Heart left ventricle (tissue), 16 donors: ENCODE data around the gene ANKH. TPM values are rescaled to one million over a fixed set of nuclear protein-coding genes. Genes with fewer than 3 reads are reported as not detected.

Experiments
- ATAC-seq, 4 donors: fragments of 200-7000 bp; cut with Tn5 transposase; one replicate each; pipeline ENCODE4 v1.9.1; 2020 to 2022; ENCODE audit warnings: moderate library complexity in 4 of 4, mild to moderate bottlenecking in 3 of 4, moderate number of reproducible peaks in 1 of 4
- DNase-seq, 5 donors: peaks; one replicate each; pipeline ENCODE4 v3.0.0-alpha.2; 2020
- H3K27ac ChIP-seq, 12 donors: fragments of 200-600 bp; sonication (generic) in 4 of 12; one replicate each; pipeline versions ENCODE4 v1.5.0 to v1.8.0; 2016 to 2022; ENCODE audit warnings: mild to moderate bottlenecking in 2 of 12
- H3K27me3 ChIP-seq, 9 donors: fragments of 200-600 bp; sonication (generic) in 2 of 9; one replicate each; pipeline versions ENCODE4 v1.5.1 to v1.8.0; 2016 to 2022; ENCODE audit warnings: mild to moderate bottlenecking in 3 of 9
- H3K36me3 ChIP-seq, 9 donors: fragments of 200-600 bp; sonication (generic) in 2 of 9; one replicate each; pipeline versions ENCODE4 v1.5.0 to v1.8.0; 2018 to 2022; ENCODE audit warnings: mild to moderate bottlenecking in 2 of 9
- H3K4me1 ChIP-seq, 12 donors: fragments of 200-600 bp; sonication (generic) in 4 of 12; one replicate each; pipeline versions ENCODE4 v1.5.0 to v1.8.0; 2016 to 2022; ENCODE audit warnings: mild to moderate bottlenecking in 3 of 12
- H3K4me3 ChIP-seq, 12 donors: fragments of 200-600 bp; sonication (generic) in 4 of 12; one replicate each; pipeline versions ENCODE4 v1.5.0 to v1.8.0; 2017 to 2022; ENCODE audit warnings: mild to moderate bottlenecking in 9 of 12, moderate library complexity in 4 of 12
- H3K9me3 ChIP-seq, 12 donors: fragments of 200-600 bp; sonication (generic) in 4 of 12; one replicate each; pipeline versions ENCODE4 v1.5.0 to v1.8.0; 2016 to 2022; ENCODE audit warnings: mild to moderate bottlenecking in 1 of 12
- POLR2A ChIP-seq, 2 donors: fragments of 450-650 bp; IDR thresholded peaks; one replicate each; pipeline ENCODE4 v1.6.1; 2017; ENCODE audit warnings: antibody characterized with exemption in 2 of 2, mild to moderate bottlenecking in 2 of 2, moderate library complexity in 2 of 2
- WGBS, 4 donors: extraction: QIAGEN DNeasy Blood & Tissue Kit in 2 of 4; methylation state at CpG; one replicate each; pipeline versions ENCODE4 v1.1.5 to v1.1.7; 2013 to 2018; 5-methylcytosine and 5-hydroxymethylcytosine counted together
- intact Hi-C, 10 donors: fragments of 100-400 bp; cut with DNase I; formaldehyde crosslinking; loops; one replicate each; pipeline versions ENCODE4 v1.11.1 to v1.14.2; 2022
- polyA plus RNA-seq, 2 donors: library from polyadenylated mRNA; stranded (reverse); fragments of 200-250 nt; gene quantifications; one replicate each; pipeline ENCODE4 v1.2.3, GENCODE V29; 2013
- total RNA-seq, 9 donors: library from RNA; depleted of rRNA in 2 of 9; stranded (reverse); fragments of >200 nt in 2 of 9; fragmentation: NEBNext Ultra II Directional in 3 of 9; extraction: Animal tissue kit (Norgen Biotek cat#: 25700) in 3 of 9; gene quantifications; one replicate each; pipeline versions ENCODE4 v1.1.0 to v1.2.4, GENCODE V29; 2016 to 2023
- TF ChIP-seq, protein P1 (sequence below), 12 donors: fragments of 200-600 bp; sonication (generic) in 4 of 12; IDR thresholded peaks; one replicate each; pipeline versions ENCODE4 v1.5.0 to v1.8.0; 2018 to 2022; ENCODE audit warnings: antibody characterized with exemption in 12 of 12, mild to moderate bottlenecking in 5 of 12
- donor health status: ischemic (EF 13 %, LVEDD 7.1; RV severe dilation, severe dysfunction).
- donor health status: healthy with polysubstance abuse.
- donor health status: DM: no; HTN: yes; CAD: no.
- donor health status: DM: no; HTN: no; CAD: no.
- donor health status: ischemic (EF 25% LVEDD 6.9; RV normal size, moderate dysfunction).
- donor health status: ischemic (EF 25% LVEDD 5.7; RV mildly dilated, moderate dysfunction).
- donor health status: healthy.
- donor health status: DM: yes; HTN: yes; CAD: no.
- donor health status: ischemic (EF 35%, LVEDD 5.7; RV mildly dilated, moderate dysfunction).
- donor health status: nonischemic (EF 11% LVEDD 7.7; RV severe dilation, severe dysfunction).
- donor health status: DM: yes; HTN: yes; CAD: no.
- donor health status: PGD.
- donor health status: ischemic (EF 29% LVEDD 5.4; RV normal size, mild dysfunction).
- donor health status: nonischemic (EF 23%, LVEDD 6.1; RV moderate dilation, normal function).

The ANKH gene
- total and polyA plus RNA-seq, 11 donors, result 54.1 to 260 (median 168) TPM

DNA sequence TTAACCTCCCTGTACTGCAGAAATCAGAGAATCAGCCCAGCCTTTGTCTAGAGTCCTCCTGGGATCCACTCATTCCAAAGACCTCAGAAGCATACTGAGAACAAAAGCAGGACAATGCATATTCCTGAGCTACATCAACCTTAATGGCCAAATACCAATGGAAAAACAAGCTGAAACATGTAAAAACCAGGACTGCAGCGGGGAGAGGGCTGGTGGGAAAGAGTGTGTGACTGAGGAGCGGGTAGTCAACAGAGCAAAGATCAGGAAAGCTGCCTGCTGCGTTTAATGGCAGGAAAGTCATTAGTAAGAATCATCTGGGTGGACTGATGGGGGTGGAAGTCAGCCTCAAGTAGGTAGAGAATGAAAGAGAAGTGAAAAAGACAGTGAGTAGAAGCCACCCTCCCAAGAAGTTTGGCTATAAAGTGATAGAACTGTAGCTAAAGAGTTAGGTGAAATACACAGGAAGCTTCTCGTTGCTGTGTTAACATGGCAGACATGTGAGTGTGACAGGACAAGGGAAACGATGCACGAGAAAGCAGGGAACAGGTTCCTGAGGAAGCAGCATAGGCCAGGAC, 119.0 kb downstream of the ANKH start:
- Histone ChIP-seq H3K4me1 (peaks cover 0 to 25% (median 6%) of the 10 kb centered on the region in 12 donors), H3K36me3 (peaks cover 0 to 95% (median 69%) of the 10 kb centered on the region in 9 donors), H3K9me3 (no peaks in the 10 kb centered on the region), H3K4me3 (no peak overlapping the region), H3K27ac (peak overlapping the region in 10 of 12 donors; percentile 21 to 88 (median 66)), H3K27me3 (no peaks in the 10 kb centered on the region)
- WGBS, 4 donors, result 64 to 69% (median 67%) methylated on average over 6 of the region's 6 CpGs
- intact Hi-C loops, result loop anchor here in 1 of 10 donors (5.0 kb wide), 1 partner anchor 120 kb away; the partner anchor contains the start of gene ANKH
- peak in 1 of 4 donors; percentile 7 for ATAC-seq
- no peak for DNase-seq
- no peak for TF ChIP-seq POLR2A (IDR thresholded peaks at IDR 0.05)
- TF ChIP-seq, protein P1, sequence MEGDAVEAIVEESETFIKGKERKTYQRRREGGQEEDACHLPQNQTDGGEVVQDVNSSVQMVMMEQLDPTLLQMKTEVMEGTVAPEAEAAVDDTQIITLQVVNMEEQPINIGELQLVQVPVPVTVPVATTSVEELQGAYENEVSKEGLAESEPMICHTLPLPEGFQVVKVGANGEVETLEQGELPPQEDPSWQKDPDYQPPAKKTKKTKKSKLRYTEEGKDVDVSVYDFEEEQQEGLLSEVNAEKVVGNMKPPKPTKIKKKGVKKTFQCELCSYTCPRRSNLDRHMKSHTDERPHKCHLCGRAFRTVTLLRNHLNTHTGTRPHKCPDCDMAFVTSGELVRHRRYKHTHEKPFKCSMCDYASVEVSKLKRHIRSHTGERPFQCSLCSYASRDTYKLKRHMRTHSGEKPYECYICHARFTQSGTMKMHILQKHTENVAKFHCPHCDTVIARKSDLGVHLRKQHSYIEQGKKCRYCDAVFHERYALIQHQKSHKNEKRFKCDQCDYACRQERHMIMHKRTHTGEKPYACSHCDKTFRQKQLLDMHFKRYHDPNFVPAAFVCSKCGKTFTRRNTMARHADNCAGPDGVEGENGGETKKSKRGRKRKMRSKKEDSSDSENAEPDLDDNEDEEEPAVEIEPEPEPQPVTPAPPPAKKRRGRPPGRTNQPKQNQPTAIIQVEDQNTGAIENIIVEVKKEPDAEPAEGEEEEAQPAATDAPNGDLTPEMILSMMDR (IDR thresholded peaks at IDR 0.05), result no peak

DNA sequence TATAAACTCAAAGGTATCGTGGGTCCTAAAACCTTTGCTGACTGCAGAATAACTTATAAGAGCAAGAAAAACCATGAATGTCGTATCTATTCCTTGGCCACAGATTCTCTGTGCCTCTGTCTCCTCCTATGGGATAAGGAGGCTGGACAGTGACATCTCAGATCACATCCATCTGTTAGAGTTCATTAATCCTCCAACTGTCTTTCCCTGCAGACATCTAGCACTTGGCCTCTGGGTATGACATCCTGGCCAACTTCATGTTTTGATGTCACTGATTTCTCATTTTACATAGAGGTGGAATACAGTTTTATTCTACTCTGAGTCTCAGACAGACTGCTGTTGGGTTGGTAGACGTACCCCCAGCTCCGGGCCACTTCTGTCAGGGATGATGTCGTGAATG, 120.9 kb downstream of the ANKH start:
- Histone ChIP-seq H3K36me3 (peaks cover 0 to 99% (median 77%) of the 10 kb centered on the region in 9 donors), H3K27me3 (no peaks in the 10 kb centered on the region), H3K4me1 (peaks cover 0 to 25% (median 5%) of the 10 kb centered on the region in 12 donors), H3K9me3 (no peaks in the 10 kb centered on the region), H3K27ac (no peak overlapping the region), H3K4me3 (no peak overlapping the region)
- ATAC-seq (no peak), DNase-seq (no peak)
- WGBS, 4 donors, result 85 to 95% (median 92%) methylated on average over 5 of the region's 5 CpGs
- no peak for TF ChIP-seq POLR2A (IDR thresholded peaks at IDR 0.05)
- TF ChIP-seq, protein P1 (IDR thresholded peaks at IDR 0.05), result no peak
- intact Hi-C loops, result loop anchor here in 1 of 10 donors (5.0 kb wide), 1 partner anchor 122 kb away; the partner anchor contains the start of gene ANKH

DNA sequence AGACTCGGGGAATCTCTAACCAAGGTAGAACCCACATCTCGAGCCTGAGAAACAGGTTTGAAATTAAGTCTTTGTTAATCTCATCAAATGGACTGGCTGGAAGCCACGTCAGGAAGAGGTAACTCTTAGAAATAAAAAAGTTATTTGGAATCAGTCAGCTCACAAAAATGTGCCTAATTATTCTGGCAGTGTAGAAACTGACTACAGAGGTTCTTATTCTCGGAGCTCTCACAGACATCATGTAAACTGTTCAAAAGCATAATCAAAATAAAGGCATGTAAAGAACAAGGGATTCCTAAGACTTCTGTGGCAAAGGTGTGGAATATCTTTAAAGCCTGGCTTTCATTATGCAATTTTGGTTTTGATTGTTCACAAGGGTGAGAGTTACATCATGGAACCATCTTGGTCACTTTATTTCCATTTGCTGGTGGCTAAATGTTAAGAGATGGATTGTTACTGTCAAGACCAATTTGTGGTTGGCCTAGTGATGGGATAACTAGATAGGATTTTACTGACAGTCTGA, 121.9 kb downstream of the ANKH start:
- intact Hi-C loops, result loop anchor here in 3 of 10 donors (5.0 to 10.0 kb wide), 3 partner anchors 105 to 125 kb away; partner anchors contain the start of gene ANKH (in 2 of the 3)
- DNase-seq, result no peak
- WGBS, 4 donors, result 68 to 75% (median 71%) methylated on average over 4 of the region's 4 CpGs
- ATAC-seq, result no peak
- TF ChIP-seq POLR2A (IDR thresholded peaks at IDR 0.05), result no peak
- TF ChIP-seq, protein P1 (IDR thresholded peaks at IDR 0.05), result no peak
- no peaks in the 10 kb centered on the region for H3K27me3 ChIP-seq
- H3K9me3 ChIP-seq, result no peaks in the 10 kb centered on the region
- peaks cover 0 to 33% (median 7%) of the 10 kb centered on the region in 12 donors for H3K4me1 ChIP-seq
- H3K4me3 ChIP-seq, result no peak overlapping the region
- no peak overlapping the region for H3K27ac ChIP-seq
- peaks cover 0 to 99% (median 73%) of the 10 kb centered on the region in 9 donors for H3K36me3 ChIP-seq

DNA sequence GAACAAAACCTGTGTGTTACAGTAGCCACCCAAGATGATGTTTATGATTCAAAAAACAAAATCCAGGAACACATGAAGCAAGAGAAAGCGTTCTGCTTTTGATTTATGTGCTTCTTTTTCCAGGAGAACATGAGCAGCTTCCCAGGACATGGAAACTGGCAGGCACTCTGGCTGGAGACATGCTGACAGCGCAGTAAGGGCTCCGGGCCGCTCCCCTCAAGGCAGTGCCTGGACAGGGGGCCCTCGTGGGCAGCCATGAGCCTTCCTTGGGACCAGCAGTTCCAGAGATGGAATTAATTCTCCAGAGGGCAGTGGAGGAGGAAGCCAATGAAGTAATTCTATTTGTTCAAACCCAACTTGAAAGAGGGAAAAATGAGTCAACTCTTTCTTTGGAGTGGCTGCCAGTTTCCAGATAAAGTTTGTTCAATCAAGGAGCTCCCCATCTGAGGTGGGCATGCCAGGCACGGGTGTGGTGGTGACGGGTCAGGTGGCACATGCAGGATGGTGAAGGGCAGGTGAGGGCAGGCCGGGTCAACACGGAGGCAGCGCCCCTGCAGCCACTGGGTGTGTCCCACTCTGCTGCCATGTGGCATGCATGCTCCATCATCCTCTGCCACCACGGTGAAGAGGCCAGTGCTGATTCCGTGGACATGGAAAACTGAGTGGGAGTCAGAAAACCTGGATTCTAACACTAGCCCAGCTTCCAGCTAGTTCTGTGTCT, 123.2 kb downstream of the ANKH start:
- H3K27me3 ChIP-seq, result no peaks in the 10 kb centered on the region
- H3K4me1 ChIP-seq, result peaks cover 0 to 29% (median 2%) of the 10 kb centered on the region in 12 donors
- H3K36me3 ChIP-seq, result peaks cover 0 to 100% (median 73%) of the 10 kb centered on the region in 9 donors
- DNase-seq (no peak), ATAC-seq (no peak)
- no peaks in the 10 kb centered on the region for H3K9me3 ChIP-seq
- intact Hi-C loops, result loop anchor here in 2 of 10 donors (10.0 kb wide), 2 partner anchors 106 to 126 kb away; partner anchors contain the start of gene ANKH (in 1 of the 2)
- no peak overlapping the region for H3K27ac ChIP-seq
- WGBS, 4 donors, result 85 to 93% (median 90%) methylated on average over 12 of the region's 12 CpGs
- no peak overlapping the region for H3K4me3 ChIP-seq
- no peak for TF ChIP-seq POLR2A (IDR thresholded peaks at IDR 0.05)
- TF ChIP-seq, protein P1 (IDR thresholded peaks at IDR 0.05), result no peak
